ENCODE measurements around the gene PLEKHG4B. TPM values are rescaled to one million over a fixed set of nuclear protein-coding genes. Genes with fewer than 3 reads are reported as not detected.

Gene PLEKHG4B
- total RNA-seq, 2 donors from 2014 or later = 8.9 to 14.4 TPM

DNA sequence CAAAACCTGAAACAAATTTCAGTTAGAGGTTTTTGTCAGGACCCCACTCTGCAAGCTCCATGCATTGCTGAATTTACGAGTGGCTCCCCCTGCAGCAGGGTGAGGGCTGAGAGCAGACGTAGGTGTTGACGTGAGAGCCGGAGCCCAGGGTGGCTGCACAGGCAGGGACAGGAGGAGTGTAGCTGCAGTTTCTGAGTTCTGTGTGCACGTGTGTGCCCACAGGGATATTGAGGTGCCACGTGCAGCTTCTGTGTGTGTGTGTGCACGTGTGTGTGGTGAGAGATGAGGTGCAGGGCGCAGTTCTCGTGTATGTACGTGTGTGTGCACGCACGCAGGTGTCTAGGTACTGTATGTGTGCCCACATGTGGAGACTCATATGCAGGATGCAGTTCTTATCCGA lies 14.6 kb downstream of the PLEKHG4B start:
- no peak for TF ChIP-seq POLR2A (IDR thresholded peaks at IDR 0.05)
- no peak for TF ChIP-seq POLR2AphosphoS5 (IDR thresholded peaks at IDR 0.05)
- no peak for TF ChIP-seq CTCF (IDR thresholded peaks at IDR 0.05)
- Histone ChIP-seq H3K27me3 (replicated peaks; ENCODE audit: insufficient read depth) (no peaks in the 10 kb centered on the region), H3K36me3 (no peaks in the 10 kb centered on the region), H3K4me1 (replicated peaks) (no peaks in the 10 kb centered on the region), H3K9me3 (no peaks in the 10 kb centered on the region), H3K4me3 (no peak overlapping the region), H3K27ac (no peak overlapping the region)
- no peak for DNase-seq (ENCODE audit: low spot score)
- intact Hi-C loops (cut with DNase I) = no loop called here
- 79% methylated on average over 13 of the region's 13 CpGs for WGBS

- intact Hi-C loops (cut with DNase I) = no loop called here
- no peaks in the 10 kb centered on the region for H3K36me3 ChIP-seq
- DNase-seq (ENCODE audit: low spot score) = no peak
- no peak overlapping the region for H3K27ac ChIP-seq
- no peaks in the 10 kb centered on the region for H3K27me3 ChIP-seq (replicated peaks; ENCODE audit: insufficient read depth)
- H3K4me1 ChIP-seq (replicated peaks) = no peaks in the 10 kb centered on the region
- WGBS = 90% methylated on average over 2 of the region's 6 CpGs
- H3K4me3 ChIP-seq = no peak overlapping the region
- TF ChIP-seq POLR2AphosphoS5 (IDR thresholded peaks at IDR 0.05) (no peak), CTCF (IDR thresholded peaks at IDR 0.05) (no peak), POLR2A (IDR thresholded peaks at IDR 0.05) (no peak)
- H3K9me3 ChIP-seq = no peaks in the 10 kb centered on the region
Observed at GRCh38 chr5:107526-107925, 15.6 kb downstream of the PLEKHG4B start.

- intact Hi-C loops (cut with DNase I) = no loop called here
- Histone ChIP-seq H3K27ac (no peak overlapping the region), H3K9me3 (no peaks in the 10 kb centered on the region), H3K27me3 (replicated peaks; ENCODE audit: insufficient read depth) (no peaks in the 10 kb centered on the region), H3K36me3 (no peaks in the 10 kb centered on the region), H3K4me1 (replicated peaks) (no peaks in the 10 kb centered on the region), H3K4me3 (no peak overlapping the region)
- 93% methylated on average over 14 of the region's 14 CpGs for whole genome bisulfite sequencing
- TF ChIP-seq POLR2AphosphoS5 (IDR thresholded peaks at IDR 0.05) (no peak), CTCF (IDR thresholded peaks at IDR 0.05) (no peak), POLR2A (IDR thresholded peaks at IDR 0.05) (no peak)
- no peak for DNase-seq (ENCODE audit: low spot score)
Observed at GRCh38 chr5:109826-110225, 17.9 kb downstream of the PLEKHG4B start.

DNA sequence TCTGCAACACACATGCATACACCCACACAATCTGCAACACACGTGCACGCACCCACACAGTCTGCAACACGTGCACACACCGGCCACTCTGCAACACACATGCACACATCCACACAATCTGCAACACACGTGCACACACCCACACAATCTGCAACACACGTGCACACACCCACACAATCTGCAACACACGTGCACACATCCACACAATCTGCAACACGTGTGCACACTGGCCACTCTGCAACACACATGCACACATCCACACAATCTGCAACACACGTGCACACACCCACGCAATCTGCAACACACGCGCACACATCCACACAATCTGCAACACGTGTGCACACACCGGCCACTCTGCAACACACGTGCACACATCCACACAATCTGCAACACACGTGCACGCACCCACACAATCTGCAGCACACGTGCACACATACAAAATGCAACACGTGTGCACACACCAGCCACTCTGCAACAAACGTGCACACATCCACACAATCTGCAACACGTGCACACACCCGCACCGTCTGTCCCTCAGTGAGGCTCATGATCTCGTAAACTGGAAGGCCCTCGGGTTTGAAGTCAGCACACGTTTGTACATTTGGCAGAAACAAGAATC lies 18.4 kb downstream of the PLEKHG4B start:
- Histone ChIP-seq H3K9me3 (no peaks in the 10 kb centered on the region), H3K36me3 (no peaks in the 10 kb centered on the region), H3K4me1 (replicated peaks) (no peaks in the 10 kb centered on the region), H3K4me3 (no peak overlapping the region), H3K27me3 (replicated peaks; ENCODE audit: insufficient read depth) (no peaks in the 10 kb centered on the region), H3K27ac (no peak overlapping the region)
- WGBS = 86% methylated on average over 26 of the region's 26 CpGs
- intact Hi-C loops (cut with DNase I) = no loop called here
- TF ChIP-seq CTCF (IDR thresholded peaks at IDR 0.05) (no peak), POLR2AphosphoS5 (IDR thresholded peaks at IDR 0.05) (no peak), POLR2A (IDR thresholded peaks at IDR 0.05) (no peak)
- no peak for DNase-seq (ENCODE audit: low spot score)

GRCh38 chr5:111171-111570 lies 19.2 kb downstream of the PLEKHG4B start:
- Histone ChIP-seq H3K4me3 (no peak overlapping the region), H3K27ac (no peak overlapping the region), H3K9me3 (no peaks in the 10 kb centered on the region), H3K27me3 (replicated peaks; ENCODE audit: insufficient read depth) (no peaks in the 10 kb centered on the region), H3K4me1 (replicated peaks) (no peaks in the 10 kb centered on the region), H3K36me3 (no peaks in the 10 kb centered on the region)
- intact Hi-C loops (cut with DNase I) = no loop called here
- DNase-seq (ENCODE audit: low spot score) = no peak
- 97% methylated on average over 5 of the region's 5 CpGs for WGBS
- TF ChIP-seq POLR2A (IDR thresholded peaks at IDR 0.05) (no peak), POLR2AphosphoS5 (IDR thresholded peaks at IDR 0.05) (no peak), CTCF (IDR thresholded peaks at IDR 0.05) (no peak)
